Stimulated activated naive CD8-positive, alpha-beta T cell treated with anti-CD3 and anti-CD28 coated beads, Interleukin-15, Interleukin-2, amounts not matched to agents 100 ng/mL and 50 ng/mL, for 24 hours (primary cell): Measurements from ENCODE around the gene WWOX.

Experiments
- H3K27ac Mint-ChIP-seq: one replicate; pipeline ENCODE4 v1.8.0; 2021; ENCODE audit warnings: mild to moderate bottlenecking, mixed read lengths
- H3K27me3 Mint-ChIP-seq: one replicate; pipeline ENCODE4 v1.8.0; 2021; ENCODE audit warnings: mixed read lengths
- H3K36me3 Mint-ChIP-seq: one replicate; pipeline ENCODE4 v1.8.0; 2021; ENCODE audit warnings: low read depth, mixed read lengths
- H3K4me1 Mint-ChIP-seq: one replicate; pipeline ENCODE4 v1.8.0; 2021; ENCODE audit warnings: low read depth, mixed read lengths
- H3K4me3 Mint-ChIP-seq: one replicate; pipeline ENCODE4 v1.8.0; 2021; ENCODE audit warnings: mild to moderate bottlenecking, mixed read lengths
- H3K9me3 Mint-ChIP-seq: one replicate; pipeline ENCODE4 v1.8.0; 2021; ENCODE audit warnings: mixed read lengths

Gene WWOX

DNA sequence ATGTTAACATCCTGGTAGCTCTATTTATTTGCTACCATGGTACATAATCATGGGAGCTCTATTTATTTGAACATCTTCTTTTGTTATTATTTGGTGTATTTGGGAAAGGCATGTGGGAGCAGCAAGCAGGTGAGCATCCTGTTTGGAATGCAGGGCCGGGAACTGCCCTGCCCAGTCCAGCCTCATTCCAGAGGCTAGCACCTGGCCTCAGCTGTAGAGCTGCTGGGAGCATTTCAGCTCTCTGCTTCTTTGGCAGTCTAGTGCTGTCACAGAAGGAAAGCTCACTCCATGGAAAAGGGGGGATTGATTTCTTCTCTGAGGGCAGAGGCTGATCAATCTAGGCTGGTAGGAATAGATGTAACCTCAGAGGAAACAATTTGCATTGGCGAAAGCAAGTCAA, 112.5 kb downstream of the WWOX start:
- H3K4me1 Mint-ChIP-seq: no peaks in the 10 kb centered on the region
- H3K9me3 Mint-ChIP-seq: no peaks in the 10 kb centered on the region
- H3K27me3 Mint-ChIP-seq: no peaks in the 10 kb centered on the region
- no peak overlapping the region for H3K4me3 Mint-ChIP-seq
- peaks cover 5% of the 10 kb centered on the region for H3K36me3 Mint-ChIP-seq
- no peak overlapping the region for H3K27ac Mint-ChIP-seq

DNA sequence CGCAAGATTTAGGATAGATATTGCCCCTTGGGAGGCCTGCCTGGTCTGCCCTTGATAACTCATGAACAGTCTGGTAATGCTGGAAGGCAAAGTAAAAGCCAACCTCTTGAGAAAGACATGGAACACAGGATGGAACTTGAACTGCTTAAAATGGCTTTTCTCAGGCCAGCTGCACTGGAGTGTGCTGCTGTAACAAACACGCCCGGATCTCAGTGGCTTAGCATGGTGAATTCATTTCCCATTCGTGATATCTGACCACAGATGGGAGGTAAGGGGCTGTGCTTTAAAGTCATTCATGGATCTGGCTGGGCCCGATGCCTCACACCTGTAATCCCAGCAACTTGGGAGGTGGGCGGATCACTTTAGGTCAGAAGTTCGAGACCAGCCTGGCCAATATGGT, 113.2 kb downstream of the WWOX start:
- Mint-ChIP-seq H3K4me1 (no peaks in the 10 kb centered on the region), H3K36me3 (peaks cover 5% of the 10 kb centered on the region), H3K4me3 (no peak overlapping the region), H3K27me3 (no peaks in the 10 kb centered on the region), H3K27ac (no peak overlapping the region), H3K9me3 (no peaks in the 10 kb centered on the region)

DNA sequence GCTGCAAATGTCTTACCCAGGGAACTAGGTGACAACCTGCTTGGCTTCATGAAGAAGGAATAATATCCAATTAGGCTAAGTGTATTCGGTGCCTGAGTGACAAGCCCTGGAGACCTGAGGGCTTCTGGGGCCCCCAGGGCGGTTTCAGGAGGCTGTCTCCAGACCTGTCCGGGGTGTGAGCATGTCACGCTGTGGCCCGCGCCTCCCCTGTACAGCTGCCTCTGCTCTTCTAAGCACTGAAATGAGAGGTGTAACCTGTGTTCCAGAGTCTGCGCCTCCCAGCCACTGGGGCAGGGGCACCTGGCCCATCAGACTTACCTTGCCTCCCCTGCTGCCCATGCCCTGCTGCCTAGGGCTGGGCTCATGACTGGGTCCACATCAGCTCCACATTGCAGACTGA, 114.3 kb downstream of the WWOX start:
- H3K4me3 Mint-ChIP-seq: no peak overlapping the region
- no peaks in the 10 kb centered on the region for H3K27me3 Mint-ChIP-seq
- no peaks in the 10 kb centered on the region for H3K9me3 Mint-ChIP-seq
- H3K4me1 Mint-ChIP-seq: no peaks in the 10 kb centered on the region
- peaks cover 5% of the 10 kb centered on the region for H3K36me3 Mint-ChIP-seq
- H3K27ac Mint-ChIP-seq: no peak overlapping the region

DNA sequence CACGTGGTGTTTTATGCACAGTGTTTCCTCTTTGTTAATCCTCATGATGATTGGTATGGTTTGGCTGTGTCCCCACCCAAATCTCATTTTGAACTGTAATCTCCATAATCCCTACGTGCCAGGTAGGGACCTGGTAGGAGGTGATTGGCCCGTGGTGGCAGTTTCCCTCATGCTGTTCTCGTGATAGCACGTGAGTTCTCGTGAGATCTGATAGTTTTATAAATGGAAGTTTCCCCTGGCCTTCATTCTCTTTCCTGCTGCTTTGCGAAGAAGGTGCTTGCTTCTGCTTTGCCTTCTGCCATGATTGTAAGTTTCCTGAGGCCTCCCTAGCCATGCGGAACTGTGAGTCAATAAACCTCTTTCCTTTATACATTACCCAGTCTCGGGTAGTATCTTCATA, 115.8 kb downstream of the WWOX start:
- Mint-ChIP-seq H3K9me3 (no peaks in the 10 kb centered on the region), H3K4me1 (no peaks in the 10 kb centered on the region), H3K4me3 (no peak overlapping the region), H3K36me3 (peaks cover 5% of the 10 kb centered on the region), H3K27ac (no peak overlapping the region), H3K27me3 (no peaks in the 10 kb centered on the region)

DNA sequence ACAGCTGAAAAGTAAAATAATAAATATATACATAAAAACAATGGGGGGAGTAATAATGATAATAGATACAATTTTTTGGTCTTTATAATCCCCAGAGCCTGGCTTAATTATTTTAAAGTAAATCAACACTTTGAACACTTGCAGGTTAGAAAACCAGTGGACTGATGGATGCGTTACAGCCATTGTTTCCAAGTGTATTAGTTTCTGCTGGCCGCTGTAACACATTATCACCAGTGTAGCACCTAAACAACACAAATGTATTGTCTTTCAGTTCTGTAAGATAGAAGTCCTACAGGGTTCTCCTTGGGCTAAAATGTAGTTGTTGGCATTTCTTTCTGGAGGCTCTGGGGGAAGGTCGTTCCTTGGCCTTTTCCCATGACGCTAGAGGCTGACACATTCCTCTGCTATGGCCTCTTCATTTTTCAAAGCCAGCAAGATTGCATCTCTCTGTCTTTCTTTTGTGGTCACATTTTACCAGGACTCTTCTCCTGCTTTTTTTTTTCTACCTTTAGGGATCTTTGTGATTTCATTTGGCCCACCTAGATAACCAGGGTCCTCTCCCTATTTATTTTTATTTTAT, 116.8 kb downstream of the WWOX start:
- Mint-ChIP-seq H3K27ac (no peak overlapping the region), H3K27me3 (no peaks in the 10 kb centered on the region), H3K4me3 (no peak overlapping the region), H3K4me1 (no peaks in the 10 kb centered on the region), H3K9me3 (no peaks in the 10 kb centered on the region), H3K36me3 (peaks cover 5% of the 10 kb centered on the region)

DNA sequence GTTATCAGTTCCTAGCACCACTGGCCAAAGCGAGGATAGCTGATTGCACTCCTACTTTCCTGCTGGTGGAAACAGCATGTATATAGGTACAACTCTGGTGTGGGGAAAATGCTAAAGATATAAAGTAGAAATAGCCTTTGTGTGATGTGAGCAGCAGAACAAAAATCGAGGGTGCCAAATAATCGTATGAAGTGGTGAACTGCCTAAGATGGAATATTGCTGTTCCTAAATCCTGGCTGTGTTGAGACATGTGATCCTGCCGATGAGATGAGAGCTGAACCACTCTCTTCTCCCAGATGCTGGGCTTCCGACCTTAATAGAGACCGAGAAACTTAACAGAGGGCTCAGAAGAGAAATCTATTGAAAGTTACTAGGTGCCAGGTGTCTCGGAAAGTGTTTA, 117.8 kb downstream of the WWOX start:
- no peaks in the 10 kb centered on the region for H3K27me3 Mint-ChIP-seq
- H3K4me3 Mint-ChIP-seq: no peak overlapping the region
- H3K36me3 Mint-ChIP-seq: peaks cover 5% of the 10 kb centered on the region
- no peak overlapping the region for H3K27ac Mint-ChIP-seq
- no peaks in the 10 kb centered on the region for H3K9me3 Mint-ChIP-seq
- no peaks in the 10 kb centered on the region for H3K4me1 Mint-ChIP-seq

DNA sequence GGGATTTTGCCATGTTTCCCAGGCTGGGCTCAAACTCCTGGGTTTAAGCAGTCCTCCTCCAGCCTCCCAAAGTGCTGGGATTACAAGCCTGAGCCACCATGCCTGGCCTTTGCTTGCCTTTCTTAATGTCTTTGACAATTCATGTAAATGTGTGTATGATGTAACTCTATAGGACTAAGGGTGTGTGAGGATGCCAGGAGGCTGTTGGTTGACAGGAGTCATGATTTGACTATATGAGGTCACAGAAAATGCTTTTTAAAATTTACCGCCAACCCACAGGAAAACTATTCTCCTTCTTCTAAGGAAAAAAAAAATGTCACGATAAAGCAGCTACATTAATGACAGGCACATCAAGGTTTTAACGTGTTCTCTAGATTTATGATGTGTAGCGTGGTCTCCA, 118.8 kb downstream of the WWOX start:
- no peaks in the 10 kb centered on the region for H3K27me3 Mint-ChIP-seq
- no peak overlapping the region for H3K27ac Mint-ChIP-seq
- H3K36me3 Mint-ChIP-seq: peaks cover 5% of the 10 kb centered on the region
- no peak overlapping the region for H3K4me3 Mint-ChIP-seq
- no peaks in the 10 kb centered on the region for H3K4me1 Mint-ChIP-seq
- H3K9me3 Mint-ChIP-seq: no peaks in the 10 kb centered on the region

DNA sequence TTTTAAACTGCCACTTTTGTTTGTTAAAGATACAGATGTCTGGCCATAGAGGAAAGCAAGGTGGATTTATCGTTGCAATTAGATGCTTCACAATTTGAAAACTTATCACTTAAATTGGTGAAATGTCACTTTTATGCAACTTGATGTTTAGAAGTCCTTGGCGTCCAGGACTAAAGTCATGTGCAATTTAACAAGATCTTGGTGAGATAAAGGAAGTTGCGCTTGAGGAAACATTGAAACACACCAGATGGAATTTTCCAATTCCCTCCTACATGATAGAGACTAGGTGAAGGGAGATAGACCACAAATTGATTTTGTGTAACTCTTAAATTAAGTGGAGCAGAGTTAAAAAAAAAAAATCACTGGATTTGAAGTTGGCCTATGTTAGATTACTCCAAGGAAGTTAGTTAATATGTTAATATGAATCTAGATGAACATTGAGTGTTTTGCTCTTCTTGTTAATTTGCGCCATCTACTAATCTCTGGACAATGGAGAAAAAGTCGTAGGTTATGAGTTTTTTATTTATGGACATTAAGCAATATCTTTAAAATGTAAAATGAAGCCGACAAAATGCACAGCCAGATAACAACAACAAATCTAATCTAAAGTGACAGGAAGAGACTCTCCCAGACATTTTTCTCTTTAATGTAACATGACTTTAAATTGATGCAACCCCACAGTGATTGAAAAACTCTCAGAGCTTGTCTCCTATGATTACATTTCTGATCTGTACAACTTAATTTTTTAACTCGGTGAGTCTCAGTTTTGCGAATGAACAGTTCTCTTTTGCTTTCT, 119.6 kb downstream of the WWOX start:
- Mint-ChIP-seq H3K4me1 (no peaks in the 10 kb centered on the region), H3K36me3 (peaks cover 5% of the 10 kb centered on the region), H3K27me3 (no peaks in the 10 kb centered on the region), H3K27ac (no peak overlapping the region), H3K4me3 (no peak overlapping the region), H3K9me3 (no peaks in the 10 kb centered on the region)

DNA sequence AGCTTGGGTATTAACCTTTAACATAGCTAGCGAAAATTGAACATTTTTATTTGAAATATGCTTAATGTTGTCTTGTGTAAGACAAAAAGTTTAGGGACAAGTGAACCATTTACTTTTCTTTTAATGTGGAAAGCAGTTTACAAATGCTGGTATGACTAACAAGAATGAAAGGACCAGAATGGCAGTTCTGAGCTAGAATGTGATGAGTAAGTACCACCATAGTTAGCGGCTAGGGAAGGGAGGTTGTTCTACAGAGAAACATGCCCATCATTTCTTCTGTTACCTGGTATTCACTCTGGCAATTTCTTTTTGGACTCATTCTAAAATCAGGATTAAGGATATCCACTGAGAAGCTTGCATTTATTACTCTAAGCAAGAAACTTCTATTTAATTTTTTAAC, 121.1 kb downstream of the WWOX start:
- Mint-ChIP-seq H3K36me3 (no peaks in the 10 kb centered on the region), H3K4me3 (no peak overlapping the region), H3K27me3 (no peaks in the 10 kb centered on the region), H3K9me3 (no peaks in the 10 kb centered on the region), H3K27ac (no peak overlapping the region), H3K4me1 (no peaks in the 10 kb centered on the region)

DNA sequence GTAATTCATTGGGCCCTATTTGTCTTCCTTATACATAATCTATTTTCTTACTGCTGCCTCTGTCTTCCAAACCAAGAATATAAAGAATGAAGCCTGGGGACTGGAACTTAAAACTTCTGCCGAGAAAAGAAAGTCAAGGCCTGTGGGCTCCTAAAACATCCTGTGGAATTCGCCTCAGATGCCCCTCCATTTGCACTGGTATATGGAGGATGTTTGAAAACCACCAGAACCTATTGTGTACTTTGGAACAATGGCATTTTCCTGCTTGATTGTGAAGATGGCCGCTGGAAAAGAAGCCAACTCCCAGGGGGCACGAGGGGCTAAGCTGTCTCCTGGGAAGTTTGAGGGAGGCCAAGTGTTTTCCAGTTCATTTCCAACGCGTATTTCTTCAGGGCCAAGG, 122.4 kb downstream of the WWOX start:
- Mint-ChIP-seq H3K4me3 (no peak overlapping the region), H3K27ac (no peak overlapping the region), H3K36me3 (no peaks in the 10 kb centered on the region), H3K9me3 (no peaks in the 10 kb centered on the region), H3K4me1 (no peaks in the 10 kb centered on the region), H3K27me3 (no peaks in the 10 kb centered on the region)

DNA sequence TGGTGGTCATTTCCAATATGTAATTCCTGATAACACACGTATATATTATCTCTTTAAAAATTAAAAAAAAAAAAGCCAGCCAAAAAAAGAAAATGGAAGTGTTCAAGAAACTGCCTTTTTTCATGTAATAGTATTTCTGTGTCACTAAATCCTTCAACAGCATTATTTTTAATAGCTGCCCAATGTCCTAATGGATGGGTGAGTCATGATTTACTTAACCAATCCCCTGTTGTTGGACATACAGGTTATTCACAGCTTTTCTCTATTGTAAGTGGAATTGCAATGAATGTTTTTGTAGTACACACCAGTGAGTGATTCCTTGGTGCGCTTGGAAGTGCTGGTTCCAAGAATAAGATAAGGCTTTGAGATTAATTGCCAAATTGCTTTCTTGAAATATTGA, 124.9 kb downstream of the WWOX start:
- Mint-ChIP-seq H3K36me3 (no peaks in the 10 kb centered on the region), H3K4me1 (no peaks in the 10 kb centered on the region), H3K27ac (no peak overlapping the region), H3K27me3 (no peaks in the 10 kb centered on the region), H3K4me3 (no peak overlapping the region), H3K9me3 (no peaks in the 10 kb centered on the region)

DNA sequence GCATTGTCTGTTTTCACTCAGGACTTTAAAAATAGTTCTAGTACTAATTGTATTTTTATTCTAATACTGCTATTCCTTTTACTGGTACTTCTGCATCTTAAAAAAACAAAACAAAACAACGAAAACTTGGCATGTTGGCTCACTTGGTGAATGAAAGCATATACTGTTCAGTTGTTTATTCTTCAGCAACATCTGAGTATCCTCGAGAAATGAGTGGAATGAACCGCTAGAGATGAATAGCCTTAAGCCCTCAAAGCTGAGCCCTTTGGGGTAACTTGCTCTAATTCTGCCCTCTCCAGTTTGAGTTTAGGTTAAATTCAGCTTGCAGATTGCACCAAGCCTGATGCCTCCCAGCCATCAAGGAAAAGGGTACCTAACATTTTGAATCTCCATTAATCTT, 126.5 kb downstream of the WWOX start:
- Mint-ChIP-seq H3K4me3 (no peak overlapping the region), H3K27me3 (no peaks in the 10 kb centered on the region), H3K4me1 (no peaks in the 10 kb centered on the region), H3K36me3 (no peaks in the 10 kb centered on the region), H3K27ac (no peak overlapping the region), H3K9me3 (no peaks in the 10 kb centered on the region)

DNA sequence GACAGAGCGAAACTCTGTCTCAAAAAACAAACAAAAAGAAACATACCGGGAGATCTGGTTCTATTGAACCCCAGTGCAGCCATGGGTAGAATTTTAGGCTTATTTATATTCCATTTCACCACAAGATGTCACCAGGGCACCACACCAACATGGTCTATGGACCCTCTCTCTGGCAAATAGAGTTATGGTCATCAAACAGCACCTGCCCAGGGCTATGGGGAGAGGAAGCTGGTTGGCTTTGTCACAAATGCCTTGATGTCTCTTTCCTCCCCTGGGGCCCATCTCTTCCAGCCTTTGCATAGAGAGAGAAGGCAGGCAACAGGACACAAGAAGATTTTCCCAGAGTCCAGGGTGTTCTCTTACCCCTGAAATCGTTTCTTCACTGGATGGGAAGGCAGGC, 128.4 kb downstream of the WWOX start:
- Mint-ChIP-seq H3K27ac (no peak overlapping the region), H3K4me3 (no peak overlapping the region), H3K27me3 (no peaks in the 10 kb centered on the region), H3K9me3 (no peaks in the 10 kb centered on the region), H3K36me3 (no peaks in the 10 kb centered on the region), H3K4me1 (no peaks in the 10 kb centered on the region)

DNA sequence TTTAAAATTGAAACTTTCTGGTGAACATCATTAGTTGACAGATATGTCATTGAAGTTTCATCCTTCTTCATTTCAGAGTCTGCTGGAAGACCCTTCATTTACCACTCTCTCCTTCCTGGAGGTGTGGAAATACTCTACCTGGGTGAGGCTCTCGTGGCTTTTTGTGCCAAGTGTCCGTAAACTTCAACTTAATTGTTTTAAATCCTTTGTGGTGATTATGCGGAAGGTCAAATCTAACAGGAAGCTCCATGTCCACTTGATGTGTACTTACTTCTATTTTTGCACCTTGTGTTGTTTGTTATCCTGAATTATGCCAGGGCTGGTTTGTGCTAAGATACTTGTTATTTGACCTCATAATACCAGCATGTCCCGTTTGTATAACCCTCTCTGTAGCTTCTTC, 129.2 kb downstream of the WWOX start:
- Mint-ChIP-seq H3K27me3 (no peaks in the 10 kb centered on the region), H3K36me3 (no peaks in the 10 kb centered on the region), H3K4me3 (no peak overlapping the region), H3K4me1 (no peaks in the 10 kb centered on the region), H3K27ac (no peak overlapping the region), H3K9me3 (no peaks in the 10 kb centered on the region)

DNA sequence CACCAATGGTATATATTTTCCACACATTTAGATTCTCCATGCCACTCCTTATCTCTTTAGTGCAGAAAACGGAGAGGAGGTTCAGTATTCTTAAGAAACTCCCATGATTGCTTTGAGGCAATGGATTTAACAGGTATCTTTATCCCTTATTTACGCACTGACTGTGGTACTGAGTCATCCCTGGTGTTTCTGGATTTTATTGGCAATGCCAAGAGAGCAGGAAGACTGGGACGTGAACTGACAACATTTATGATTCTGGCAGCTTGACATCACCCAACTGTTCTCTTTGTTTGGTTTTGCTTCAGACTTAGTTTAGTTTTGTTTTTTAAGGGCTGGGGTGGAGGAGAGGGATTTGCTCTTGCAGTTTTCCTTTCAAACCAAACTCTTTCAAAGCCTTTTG, 131.4 kb downstream of the WWOX start:
- H3K4me3 Mint-ChIP-seq: no peak overlapping the region
- H3K27me3 Mint-ChIP-seq: no peaks in the 10 kb centered on the region
- peaks cover 4% of the 10 kb centered on the region for H3K4me1 Mint-ChIP-seq
- no peaks in the 10 kb centered on the region for H3K9me3 Mint-ChIP-seq
- no peaks in the 10 kb centered on the region for H3K36me3 Mint-ChIP-seq
- H3K27ac Mint-ChIP-seq: no peak overlapping the region

DNA sequence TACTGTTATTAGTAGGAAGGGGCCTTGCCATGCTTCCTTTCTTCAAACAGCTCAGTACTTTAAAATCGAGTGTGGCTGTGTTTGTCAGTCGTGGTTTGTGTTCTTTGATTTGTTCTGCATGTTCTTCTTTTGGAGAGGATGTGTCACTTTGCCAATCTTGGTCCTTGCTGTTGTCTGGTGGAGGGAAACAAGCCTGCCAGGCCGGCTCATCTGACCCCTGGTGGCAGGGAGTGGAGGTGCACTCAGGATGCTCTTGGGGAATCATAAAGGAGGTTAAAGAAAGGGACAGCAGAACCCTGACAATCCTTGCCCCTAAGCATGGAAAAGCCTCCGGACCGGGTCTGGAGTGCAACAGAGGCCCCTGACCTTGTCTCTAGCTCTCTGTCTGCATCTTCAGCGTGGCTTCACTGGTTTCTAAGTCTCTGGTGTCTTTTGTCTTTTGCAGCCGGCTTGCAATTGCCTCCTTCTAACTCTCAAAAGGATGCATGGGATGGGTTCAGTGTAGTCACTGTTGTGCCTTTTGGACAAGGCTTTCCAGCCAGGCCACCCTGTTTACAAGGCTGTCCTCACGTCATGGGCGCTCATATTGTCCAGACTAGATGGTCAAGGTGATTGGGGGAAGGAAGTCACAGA, 135.8 kb downstream of the WWOX start:
- Mint-ChIP-seq H3K36me3 (peaks cover 5% of the 10 kb centered on the region), H3K4me3 (no peak overlapping the region), H3K27me3 (no peaks in the 10 kb centered on the region), H3K27ac (no peak overlapping the region), H3K4me1 (peaks cover 4% of the 10 kb centered on the region), H3K9me3 (no peaks in the 10 kb centered on the region)
